HFFc6 (cell line): ENCODE data around the gene TBC1D14. TPM values are rescaled to one million over a fixed set of nuclear protein-coding genes. Genes with fewer than 3 reads are reported as not detected.
A peak's percentile ranks its signal among the peaks of the same experiment; 100 is the strongest.

Source experiments
- DNase-seq: peaks from one replicate; pipeline ENCODE4 v3.0.0-alpha.2; 2018
- H3K27ac Mint-ChIP-seq: 2 replicates; pipeline ENCODE4 v1.8.0; 2020; ENCODE audit warnings: mild to moderate bottlenecking, mixed read lengths
- H3K27me3 Mint-ChIP-seq: 2 replicates; pipeline ENCODE4 v1.8.0; 2021; ENCODE audit warnings: mild to moderate bottlenecking, moderate library complexity, mixed read lengths; ENCODE audit not compliant: insufficient read depth
- H3K36me3 Mint-ChIP-seq: 2 replicates; pipeline ENCODE4 v1.8.0; 2021; ENCODE audit warnings: low read depth, mixed read lengths
- H3K4me1 Mint-ChIP-seq: 2 replicates; pipeline ENCODE4 v1.8.0; 2020; ENCODE audit warnings: low read depth, mixed read lengths
- H3K4me3 Mint-ChIP-seq: 2 replicates; pipeline ENCODE4 v1.8.0; 2020; ENCODE audit warnings: mild to moderate bottlenecking, moderate library complexity, mixed read lengths
- H3K9me3 Mint-ChIP-seq: 2 replicates; pipeline ENCODE4 v1.8.0; 2020; ENCODE audit warnings: mild to moderate bottlenecking, mixed read lengths
- total RNA-seq, 6 experiments: library from RNA; stranded (reverse); fragmentation: NEBNext Ultra II Directional; extraction: Animal tissue kit (Norgen Biotek cat#: 25700); gene quantifications; 2 replicates in 1 of 6; 3 replicates in 5 of 6; pipeline ENCODE4 v1.2.3, GENCODE V29; 2021
- TF ChIP-seq, protein P1 (sequence below): fragments of 200-600 bp; sonication (generic); IDR thresholded peaks from 2 replicates; pipeline ENCODE4 v1.5.0; 2021; ENCODE audit warnings: antibody characterized with exemption, mild to moderate bottlenecking

Gene TBC1D14
- total RNA-seq, 6 experiments from 2014 or later: 23.3 to 32.5 (median 27.9) TPM

DNA sequence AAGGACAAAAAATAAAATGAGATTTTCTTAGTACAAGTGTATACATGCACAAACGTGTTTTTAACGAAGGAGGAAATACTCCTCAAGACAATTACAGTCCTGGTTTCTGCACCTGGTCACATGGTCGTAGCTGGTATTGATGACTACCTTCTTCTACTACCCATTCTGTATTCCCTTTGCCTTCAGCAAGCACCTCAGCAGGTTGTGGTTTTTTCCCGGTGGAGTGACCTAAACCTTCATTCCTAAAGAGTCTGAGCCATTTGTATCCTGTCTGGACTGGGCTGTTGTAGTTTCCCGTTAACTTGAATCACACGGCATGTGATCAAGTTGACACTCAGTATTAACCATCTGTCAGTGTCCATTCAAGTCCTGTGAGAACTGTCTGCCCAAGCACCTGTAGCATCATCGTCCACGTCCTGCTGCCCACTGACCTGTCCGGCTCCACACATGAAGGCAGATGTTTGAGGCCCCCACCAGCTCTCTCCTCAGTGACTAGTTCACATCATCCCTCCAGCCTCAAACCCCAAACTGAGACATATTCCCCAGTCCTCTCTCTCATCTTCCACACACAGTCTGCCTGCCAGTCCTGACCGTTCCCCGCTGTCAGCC is 31.1 kb upstream of the TBC1D14 start:
- Mint-ChIP-seq H3K4me3 (no peak overlapping the region), H3K27me3 (peaks cover 3% of the 10 kb centered on the region), H3K9me3 (no peaks in the 10 kb centered on the region), H3K27ac (no peak overlapping the region; the same call in 1 of the 2 replicates), H3K4me1 (peaks cover 19% of the 10 kb centered on the region), H3K36me3 (peaks cover 13% of the 10 kb centered on the region)
- TF ChIP-seq, protein P1, sequence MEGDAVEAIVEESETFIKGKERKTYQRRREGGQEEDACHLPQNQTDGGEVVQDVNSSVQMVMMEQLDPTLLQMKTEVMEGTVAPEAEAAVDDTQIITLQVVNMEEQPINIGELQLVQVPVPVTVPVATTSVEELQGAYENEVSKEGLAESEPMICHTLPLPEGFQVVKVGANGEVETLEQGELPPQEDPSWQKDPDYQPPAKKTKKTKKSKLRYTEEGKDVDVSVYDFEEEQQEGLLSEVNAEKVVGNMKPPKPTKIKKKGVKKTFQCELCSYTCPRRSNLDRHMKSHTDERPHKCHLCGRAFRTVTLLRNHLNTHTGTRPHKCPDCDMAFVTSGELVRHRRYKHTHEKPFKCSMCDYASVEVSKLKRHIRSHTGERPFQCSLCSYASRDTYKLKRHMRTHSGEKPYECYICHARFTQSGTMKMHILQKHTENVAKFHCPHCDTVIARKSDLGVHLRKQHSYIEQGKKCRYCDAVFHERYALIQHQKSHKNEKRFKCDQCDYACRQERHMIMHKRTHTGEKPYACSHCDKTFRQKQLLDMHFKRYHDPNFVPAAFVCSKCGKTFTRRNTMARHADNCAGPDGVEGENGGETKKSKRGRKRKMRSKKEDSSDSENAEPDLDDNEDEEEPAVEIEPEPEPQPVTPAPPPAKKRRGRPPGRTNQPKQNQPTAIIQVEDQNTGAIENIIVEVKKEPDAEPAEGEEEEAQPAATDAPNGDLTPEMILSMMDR: no peak
- DNase-seq: no peak

DNA sequence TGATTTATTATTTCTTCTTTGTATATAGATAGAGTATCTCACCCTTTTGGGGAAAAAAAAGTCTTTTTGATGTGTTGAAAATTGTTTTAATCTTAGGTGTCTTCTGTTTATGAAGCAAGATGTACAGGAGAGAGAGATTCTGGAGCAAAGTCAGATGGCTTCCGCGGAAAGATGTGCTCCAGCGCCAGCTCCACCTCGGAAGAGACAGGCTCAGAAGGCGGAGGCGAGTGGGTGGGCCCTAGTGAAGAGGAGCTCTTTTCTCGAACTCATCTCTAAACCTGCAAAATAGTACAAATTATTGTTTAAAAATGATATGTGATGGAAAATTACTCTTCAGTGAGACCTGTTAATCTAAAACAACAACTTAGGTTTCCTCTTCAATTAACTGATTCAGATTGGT is 28.9 kb upstream of the TBC1D14 start:
- Mint-ChIP-seq H3K27ac (no peak overlapping the region), H3K9me3 (no peaks in the 10 kb centered on the region), H3K27me3 (peaks cover 2% of the 10 kb centered on the region; the same call in 1 of the 2 replicates), H3K4me3 (no peak overlapping the region), H3K36me3 (peaks cover 13% of the 10 kb centered on the region), H3K4me1 (peaks cover 29% of the 10 kb centered on the region)
- no peak for DNase-seq
- TF ChIP-seq, protein P1: no peak

DNA sequence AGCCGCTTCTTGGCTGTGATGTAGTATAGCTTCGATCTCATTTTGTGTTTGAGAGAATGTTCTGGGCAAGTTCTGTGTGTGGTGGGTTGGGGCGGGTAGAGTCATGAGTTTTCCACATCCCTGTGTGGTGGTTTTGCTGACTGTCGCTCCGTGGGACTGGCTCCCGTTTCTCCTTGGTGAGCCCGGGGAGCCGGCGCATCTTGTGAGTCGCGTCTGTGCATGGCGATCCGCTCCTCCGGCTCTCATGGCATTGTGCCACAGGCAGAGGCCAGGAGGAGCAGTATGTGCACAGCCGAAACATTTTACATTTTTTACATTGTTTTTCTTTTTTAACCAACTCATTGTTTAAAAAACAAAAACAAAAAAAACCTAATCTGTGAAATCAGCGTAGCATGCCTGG is 27.7 kb upstream of the TBC1D14 start:
- DNase-seq: no peak
- Mint-ChIP-seq H3K27me3 (peaks cover 3% of the 10 kb centered on the region), H3K4me3 (no peak overlapping the region), H3K27ac (no peak overlapping the region), H3K9me3 (no peaks in the 10 kb centered on the region), H3K36me3 (peaks cover 13% of the 10 kb centered on the region), H3K4me1 (peaks cover 23% of the 10 kb centered on the region)
- TF ChIP-seq, protein P1: no peak

DNA sequence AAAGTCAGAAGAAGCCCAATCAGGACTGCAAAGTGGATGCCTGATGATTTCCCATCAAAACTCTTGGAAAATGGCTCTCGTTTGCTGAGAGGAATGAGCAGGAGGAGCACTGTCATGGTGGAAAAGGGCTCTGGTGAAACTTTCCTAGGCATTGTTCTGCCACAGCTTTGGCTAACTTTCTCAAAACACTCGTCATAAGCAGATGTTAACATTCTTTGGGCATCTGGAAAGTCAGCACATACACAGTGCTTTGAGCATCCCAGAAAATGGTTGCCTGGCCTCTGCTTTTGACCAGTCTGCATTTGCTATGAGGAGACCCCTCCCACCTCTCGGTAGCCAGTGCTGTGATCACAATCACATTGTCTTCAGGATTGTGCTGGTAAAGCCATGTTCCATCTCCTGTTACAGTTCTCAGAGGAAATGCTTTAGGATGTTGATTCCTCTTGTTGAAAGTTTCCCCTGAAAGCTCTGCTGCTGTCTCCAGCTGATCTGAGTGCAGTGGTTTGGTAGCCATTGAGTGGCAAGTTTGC is 25.2 kb upstream of the TBC1D14 start:
- DNase-seq: no peak
- TF ChIP-seq, protein P1: no peak
- H3K36me3 Mint-ChIP-seq: peaks cover 13% of the 10 kb centered on the region
- no peak overlapping the region for H3K4me3 Mint-ChIP-seq
- no peak overlapping the region; the same call in 1 of the 2 replicates for H3K27ac Mint-ChIP-seq
- no peaks in the 10 kb centered on the region for H3K9me3 Mint-ChIP-seq
- H3K27me3 Mint-ChIP-seq: peaks cover 3% of the 10 kb centered on the region
- H3K4me1 Mint-ChIP-seq: peaks cover 19% of the 10 kb centered on the region

DNA sequence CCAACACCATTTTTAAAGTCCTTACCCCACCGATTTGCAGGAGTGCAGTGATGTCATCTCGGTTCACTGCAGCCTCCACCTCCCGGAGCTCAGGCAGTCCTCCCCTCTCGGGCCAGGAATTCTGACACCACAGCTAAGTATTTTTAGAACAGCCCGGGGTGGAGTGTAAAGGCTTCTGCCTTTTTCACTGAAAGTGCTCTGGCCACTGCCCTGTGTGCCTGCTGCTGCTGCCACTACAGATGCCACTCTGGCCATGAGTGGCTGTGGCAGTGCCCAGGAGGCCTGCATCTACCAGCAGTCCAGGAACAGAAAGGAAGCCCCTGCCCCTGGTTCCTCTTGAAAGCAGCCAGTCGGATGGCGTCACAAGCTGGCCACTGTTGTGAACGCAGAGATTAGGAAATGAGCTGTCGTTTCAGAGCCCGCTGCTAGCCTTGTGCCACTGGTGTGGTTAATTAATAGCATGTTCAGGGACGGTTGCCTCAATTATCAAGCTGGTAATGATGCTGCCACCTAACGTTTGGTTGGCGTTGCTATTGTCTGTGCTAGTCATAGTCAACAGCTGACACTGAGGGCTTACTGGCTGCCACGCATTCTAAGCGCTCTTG is 23.6 kb upstream of the TBC1D14 start:
- H3K36me3 Mint-ChIP-seq: peaks cover 19% of the 10 kb centered on the region
- peak; percentile 63 for DNase-seq
- peaks cover 7% of the 10 kb centered on the region; the same call in 1 of the 2 replicates for H3K9me3 Mint-ChIP-seq
- H3K4me1 Mint-ChIP-seq: peaks cover 19% of the 10 kb centered on the region
- peak overlapping the region; percentile 97 for H3K27ac Mint-ChIP-seq
- H3K4me3 Mint-ChIP-seq: peak overlapping the region; percentile 83
- H3K27me3 Mint-ChIP-seq: peaks cover 2% of the 10 kb centered on the region
- TF ChIP-seq, protein P1: peak; percentile 46; the same call in 1 of the 2 replicates
